Measurements from ENCODE around the gene SYNM. TPM values are rescaled to one million over a fixed set of nuclear protein-coding genes. Genes with fewer than 3 reads are reported as not detected.

SYNM gene, protein sequence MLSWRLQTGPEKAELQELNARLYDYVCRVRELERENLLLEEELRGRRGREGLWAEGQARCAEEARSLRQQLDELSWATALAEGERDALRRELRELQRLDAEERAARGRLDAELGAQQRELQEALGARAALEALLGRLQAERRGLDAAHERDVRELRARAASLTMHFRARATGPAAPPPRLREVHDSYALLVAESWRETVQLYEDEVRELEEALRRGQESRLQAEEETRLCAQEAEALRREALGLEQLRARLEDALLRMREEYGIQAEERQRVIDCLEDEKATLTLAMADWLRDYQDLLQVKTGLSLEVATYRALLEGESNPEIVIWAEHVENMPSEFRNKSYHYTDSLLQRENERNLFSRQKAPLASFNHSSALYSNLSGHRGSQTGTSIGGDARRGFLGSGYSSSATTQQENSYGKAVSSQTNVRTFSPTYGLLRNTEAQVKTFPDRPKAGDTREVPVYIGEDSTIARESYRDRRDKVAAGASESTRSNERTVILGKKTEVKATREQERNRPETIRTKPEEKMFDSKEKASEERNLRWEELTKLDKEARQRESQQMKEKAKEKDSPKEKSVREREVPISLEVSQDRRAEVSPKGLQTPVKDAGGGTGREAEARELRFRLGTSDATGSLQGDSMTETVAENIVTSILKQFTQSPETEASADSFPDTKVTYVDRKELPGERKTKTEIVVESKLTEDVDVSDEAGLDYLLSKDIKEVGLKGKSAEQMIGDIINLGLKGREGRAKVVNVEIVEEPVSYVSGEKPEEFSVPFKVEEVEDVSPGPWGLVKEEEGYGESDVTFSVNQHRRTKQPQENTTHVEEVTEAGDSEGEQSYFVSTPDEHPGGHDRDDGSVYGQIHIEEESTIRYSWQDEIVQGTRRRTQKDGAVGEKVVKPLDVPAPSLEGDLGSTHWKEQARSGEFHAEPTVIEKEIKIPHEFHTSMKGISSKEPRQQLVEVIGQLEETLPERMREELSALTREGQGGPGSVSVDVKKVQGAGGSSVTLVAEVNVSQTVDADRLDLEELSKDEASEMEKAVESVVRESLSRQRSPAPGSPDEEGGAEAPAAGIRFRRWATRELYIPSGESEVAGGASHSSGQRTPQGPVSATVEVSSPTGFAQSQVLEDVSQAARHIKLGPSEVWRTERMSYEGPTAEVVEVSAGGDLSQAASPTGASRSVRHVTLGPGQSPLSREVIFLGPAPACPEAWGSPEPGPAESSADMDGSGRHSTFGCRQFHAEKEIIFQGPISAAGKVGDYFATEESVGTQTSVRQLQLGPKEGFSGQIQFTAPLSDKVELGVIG (N-terminal part only)
- total RNA-seq: 100 to 1,000 TPM in 2 of 4 donors, 10 to 100 TPM in 2; 98.3 to 414 (median 158) TPM

- DNase-seq: peak; percentile 72
- peak within 1 kb of the TSS; percentile 86 to 92 (median 90) for H3K27ac ChIP-seq
- H3K27me3 ChIP-seq: peaks cover 56% of the 10 kb centered on the region
- 1% methylated on average over 56 of the region's 91 CpGs; no CpG with 5 or more reads in 1 of the 2 donors for WGBS, 2 donors (ENCODE audit: low coverage in 1 of 2)
- H3K36me3 ChIP-seq: no peaks in the 10 kb centered on the region
- intact Hi-C loops (cut with DNase I; ENCODE audit: low total_unique reads) (loop anchor here (2.0 to 5.0 kb wide), 2 partner anchors 67 to 108 kb away; no protein-coding TSS in a partner anchor), in situ Hi-C loops (cut with MboI; ENCODE audit: low pct_ligation_motif_present in 1 of 4, low pct_unique_long_range_greater_than_20kb in 1 of 4, low sequenced_read_pairs in 3 of 4) (loop anchor here in 3 of 4 donors (5.0 to 10.0 kb wide), 2 partner anchors 100 to 107 kb away; no protein-coding TSS in a partner anchor)
- peak; percentile 59 for TF ChIP-seq POLR2A (IDR thresholded peaks at IDR 0.05)
- peak; percentile 91 to 97 (median 95) for TF ChIP-seq POLR2AphosphoS5 (IDR thresholded peaks at IDR 0.05)
- TF ChIP-seq EP300 (IDR thresholded peaks at IDR 0.05; ENCODE audit: low read depth): no peak
- TF ChIP-seq, protein P1, sequence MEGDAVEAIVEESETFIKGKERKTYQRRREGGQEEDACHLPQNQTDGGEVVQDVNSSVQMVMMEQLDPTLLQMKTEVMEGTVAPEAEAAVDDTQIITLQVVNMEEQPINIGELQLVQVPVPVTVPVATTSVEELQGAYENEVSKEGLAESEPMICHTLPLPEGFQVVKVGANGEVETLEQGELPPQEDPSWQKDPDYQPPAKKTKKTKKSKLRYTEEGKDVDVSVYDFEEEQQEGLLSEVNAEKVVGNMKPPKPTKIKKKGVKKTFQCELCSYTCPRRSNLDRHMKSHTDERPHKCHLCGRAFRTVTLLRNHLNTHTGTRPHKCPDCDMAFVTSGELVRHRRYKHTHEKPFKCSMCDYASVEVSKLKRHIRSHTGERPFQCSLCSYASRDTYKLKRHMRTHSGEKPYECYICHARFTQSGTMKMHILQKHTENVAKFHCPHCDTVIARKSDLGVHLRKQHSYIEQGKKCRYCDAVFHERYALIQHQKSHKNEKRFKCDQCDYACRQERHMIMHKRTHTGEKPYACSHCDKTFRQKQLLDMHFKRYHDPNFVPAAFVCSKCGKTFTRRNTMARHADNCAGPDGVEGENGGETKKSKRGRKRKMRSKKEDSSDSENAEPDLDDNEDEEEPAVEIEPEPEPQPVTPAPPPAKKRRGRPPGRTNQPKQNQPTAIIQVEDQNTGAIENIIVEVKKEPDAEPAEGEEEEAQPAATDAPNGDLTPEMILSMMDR (IDR thresholded peaks at IDR 0.05): peak; percentile 39 to 79 (median 64)
- H3K9me3 ChIP-seq: no peaks in the 10 kb centered on the region
- peak within 1 kb of the TSS; percentile 50 to 63 (median 56) for H3K4me3 ChIP-seq
- peaks cover 0 to 17% (median 12%) of the 10 kb centered on the region in 4 donors for H3K4me1 ChIP-seq
Observed at GRCh38 chr15:99104788-99105513, at the start of gene SYNM. TSS of gene SYNM (plus strand) at chr15:99105080. CDS start at chr15:99105200, 120 bp downstream.

DNA sequence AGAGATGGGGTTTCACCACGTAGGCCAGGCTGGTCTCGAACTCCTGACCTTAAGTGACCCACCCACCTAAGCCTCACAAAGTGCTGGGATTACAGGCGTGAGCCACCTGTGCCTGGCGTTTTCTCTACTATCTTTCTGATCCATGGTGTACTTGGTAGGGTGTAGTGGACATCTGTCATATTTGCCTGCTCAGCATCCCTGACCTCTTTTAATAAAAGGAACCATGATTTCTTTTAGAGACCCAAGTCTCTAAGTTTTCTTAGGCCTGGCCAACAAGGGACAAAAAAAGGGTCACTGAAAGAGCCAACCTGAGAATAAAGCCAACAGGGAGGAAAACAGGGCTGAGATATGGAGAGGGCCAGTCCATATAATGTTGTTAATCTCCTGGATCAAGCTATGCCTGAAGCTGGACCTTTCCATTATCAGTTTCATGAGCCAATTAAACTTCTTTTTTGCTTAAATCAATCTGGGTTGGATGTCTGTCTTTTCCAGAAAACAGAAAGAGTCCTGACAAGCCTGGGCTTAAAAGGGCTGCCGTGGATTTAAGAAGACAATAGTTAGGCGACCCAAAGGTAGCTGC lies 49.2 kb upstream of the SYNM start:
- 80 to 100% methylated on average over 3 to 6 of the region's 6 CpGs for WGBS, 2 donors (ENCODE audit: low coverage in 1 of 2)
- H3K4me1 ChIP-seq: peaks cover 4 to 14% (median 10%) of the 10 kb centered on the region in 4 donors
- DNase-seq: no peak
- intact Hi-C loops (cut with DNase I; ENCODE audit: low total_unique reads) (loop anchor here (10.0 kb wide), 1 partner anchor 411 kb away; the partner anchor contains the start of gene IGF1R), in situ Hi-C loops (cut with MboI; ENCODE audit: low pct_ligation_motif_present in 1 of 4, low pct_unique_long_range_greater_than_20kb in 1 of 4, low sequenced_read_pairs in 3 of 4) (loop anchor here (25.0 kb wide), 5 partner anchors 268 to 618 kb away; partner anchors contain the start of gene IGF1R (in 2 of the 4))
- no peak overlapping the region for H3K4me3 ChIP-seq
- TF ChIP-seq, protein P1 (IDR thresholded peaks at IDR 0.05): no peak
- TF ChIP-seq POLR2A (IDR thresholded peaks at IDR 0.05) (no peak), EP300 (IDR thresholded peaks at IDR 0.05; ENCODE audit: low read depth) (no peak), POLR2AphosphoS5 (IDR thresholded peaks at IDR 0.05) (no peak)
- peaks cover 26% of the 10 kb centered on the region for H3K27me3 ChIP-seq
- H3K9me3 ChIP-seq: no peaks in the 10 kb centered on the region
- H3K36me3 ChIP-seq: no peaks in the 10 kb centered on the region
- H3K27ac ChIP-seq: no peak overlapping the region

- intact Hi-C loops (cut with DNase I; ENCODE audit: low total_unique reads) (loop anchor here (10.0 kb wide), 1 partner anchor 412 kb away; the partner anchor contains the start of gene IGF1R), in situ Hi-C loops (cut with MboI; ENCODE audit: low pct_ligation_motif_present in 1 of 4, low pct_unique_long_range_greater_than_20kb in 1 of 4, low sequenced_read_pairs in 3 of 4) (loop anchor here (25.0 kb wide), 5 partner anchors 270 to 620 kb away; partner anchors contain the start of gene IGF1R (in 2 of the 4))
- WGBS, 2 donors (ENCODE audit: low coverage in 1 of 2): 83 to 90% methylated on average over 1 to 4 of the region's 4 CpGs
- Histone ChIP-seq H3K27me3 (peaks cover 35% of the 10 kb centered on the region), H3K36me3 (no peaks in the 10 kb centered on the region), H3K4me1 (peaks cover 4 to 14% (median 10%) of the 10 kb centered on the region in 4 donors), H3K27ac (peak overlapping the region in 2 of 4 donors; percentile 64 to 80), H3K9me3 (no peaks in the 10 kb centered on the region), H3K4me3 (no peak overlapping the region)
- no peak for DNase-seq
- TF ChIP-seq EP300 (IDR thresholded peaks at IDR 0.05; ENCODE audit: low read depth) (no peak), POLR2AphosphoS5 (IDR thresholded peaks at IDR 0.05) (no peak), POLR2A (IDR thresholded peaks at IDR 0.05) (no peak)
- TF ChIP-seq, protein P1 (IDR thresholded peaks at IDR 0.05): no peak
Observed at GRCh38 chr15:99057020-99057419, 47.9 kb upstream of the SYNM start.
